ENCODE results near the gene CCDC186.
A peak's percentile ranks its signal among the peaks of the same experiment; 100 is the strongest.
"Not testable (repeated sequence)": the region's sequence is repeated elsewhere in the genome, so short reads cannot be mapped to it uniquely, and the experiment has no call there.

The CCDC186 gene

DNA sequence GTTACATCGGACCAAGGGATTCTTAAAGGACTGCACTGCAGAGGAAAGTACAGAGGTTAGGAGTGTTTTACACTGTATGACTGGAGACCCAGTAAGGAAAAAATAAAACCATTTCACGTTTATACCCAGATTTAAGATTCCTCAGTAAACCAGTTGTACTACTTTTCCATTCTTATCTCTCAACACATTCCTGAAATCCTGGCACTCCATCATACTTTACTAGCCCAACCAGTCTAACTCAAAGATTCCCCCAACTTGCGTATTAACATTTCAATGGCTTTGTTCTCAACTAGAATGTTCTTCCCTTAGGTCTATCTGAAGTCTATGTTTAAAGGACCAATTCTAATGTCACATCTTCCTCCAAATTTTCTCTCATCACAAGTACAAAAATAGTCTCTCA is 8.0 kb downstream of the CCDC186 start:
- FAIRE-seq, result peak; percentile 27
- no peak for TF ChIP-seq POLR2A (IDR thresholded peaks at IDR 0.05; ENCODE audit: low read depth, low read length)

DNA sequence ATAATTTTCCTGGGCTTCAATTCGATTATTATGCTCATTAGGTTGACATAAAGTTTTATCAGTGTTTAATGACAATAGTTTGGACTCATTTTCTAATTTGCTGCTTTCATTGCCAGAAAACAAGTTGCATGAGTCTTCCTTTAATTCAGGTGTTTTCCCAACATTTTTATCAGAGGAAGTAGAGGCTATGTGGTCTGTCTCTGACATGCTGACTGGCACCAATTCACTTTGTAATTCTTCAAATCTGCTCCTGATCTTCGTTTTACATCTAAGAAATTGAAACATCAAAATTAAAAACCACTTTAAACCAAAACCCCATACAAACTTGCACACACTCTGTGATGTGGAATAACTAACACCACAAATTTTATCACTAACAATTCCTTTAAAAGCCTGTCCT is 10.9 kb downstream of the CCDC186 start:
- TF ChIP-seq POLR2A (IDR thresholded peaks at IDR 0.05; ENCODE audit: low read depth, low read length), result no peak
- DNase-seq (ENCODE audit: insufficient read length, low spot score) (no peak), FAIRE-seq (no peak)

More for the DNA sequence above, 8.0 kb downstream of the CCDC186 start:
- no peak for DNase-seq (ENCODE audit: insufficient read length, low spot score)

DNA sequence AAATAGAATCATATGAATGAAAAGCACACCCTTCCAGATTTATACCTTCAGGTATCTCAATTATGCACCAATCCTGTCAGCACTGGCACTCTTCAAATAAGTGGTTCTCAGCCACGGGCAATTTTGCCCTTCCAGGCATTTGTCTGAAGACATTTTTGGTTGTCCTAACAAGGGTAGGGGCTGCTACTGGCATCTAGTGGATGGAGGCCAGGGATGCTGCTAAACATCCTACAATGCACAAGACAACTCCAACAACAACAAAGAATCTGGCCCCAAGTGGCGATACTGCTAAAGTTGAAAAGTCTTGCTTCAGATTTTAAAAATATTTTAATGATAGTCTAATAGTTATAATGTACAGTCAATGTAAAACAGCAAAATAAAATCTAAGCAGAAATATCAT is 16.1 kb downstream of the CCDC186 start:
- no peak for DNase-seq (ENCODE audit: insufficient read length, low spot score)
- no peak for FAIRE-seq
- TF ChIP-seq POLR2A (IDR thresholded peaks at IDR 0.05; ENCODE audit: low read depth, low read length), result no peak

DNA sequence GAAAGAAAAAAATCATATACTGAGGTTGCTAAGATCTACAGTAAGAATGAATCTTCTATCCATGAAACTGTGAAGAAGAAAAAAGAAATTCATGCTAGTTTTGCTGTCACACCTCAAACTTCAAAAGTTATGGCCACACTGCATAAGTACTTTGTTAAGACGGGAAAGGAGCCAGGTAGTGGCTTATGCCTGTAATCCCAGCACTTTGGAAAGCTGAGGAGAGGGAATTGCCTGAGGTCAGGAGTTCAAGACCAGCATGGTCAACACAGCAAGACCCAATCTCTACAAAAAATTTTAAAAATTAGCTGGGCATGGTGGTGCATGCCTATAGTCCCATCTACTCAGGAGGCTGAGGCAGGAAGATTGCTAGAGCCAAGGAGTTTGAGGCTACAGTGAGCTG is 22.1 kb downstream of the CCDC186 start:
- DNase-seq (ENCODE audit: insufficient read length, low spot score), result no peak
- no peak for TF ChIP-seq POLR2A (IDR thresholded peaks at IDR 0.05; ENCODE audit: low read depth, low read length)
- no peak for FAIRE-seq

DNA sequence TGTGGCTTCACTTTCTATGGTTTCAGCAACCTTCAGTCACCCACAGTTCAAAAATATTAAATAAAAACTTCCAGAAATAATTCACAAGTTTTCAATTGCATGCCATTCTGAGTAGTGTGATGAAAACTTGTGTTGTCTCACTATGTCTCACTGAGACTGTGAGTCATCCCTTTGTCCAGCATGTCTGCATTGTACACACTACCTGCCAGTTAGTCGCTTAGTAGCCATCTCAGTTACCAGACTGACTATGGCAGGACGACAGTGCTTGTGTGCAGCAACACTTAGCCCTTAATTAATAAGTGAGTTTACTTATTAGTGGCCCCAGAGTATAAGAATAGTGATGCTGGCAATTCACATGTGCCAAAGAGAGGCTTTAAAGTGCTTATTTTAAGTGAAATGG is 22.5 kb downstream of the CCDC186 start:
- FAIRE-seq (peak; percentile 99), DNase-seq (ENCODE audit: insufficient read length, low spot score) (peak; percentile 38)
- TF ChIP-seq POLR2A (IDR thresholded peaks at IDR 0.05; ENCODE audit: low read depth, low read length), result no peak

GRCh38 chr10:114149476-114149875 is 24.5 kb downstream of the CCDC186 start:
- DNase-seq (ENCODE audit: insufficient read length, low spot score); FAIRE-seq: not testable (repeated sequence)

- no peak for TF ChIP-seq POLR2A (IDR thresholded peaks at IDR 0.05; ENCODE audit: low read depth, low read length)
- DNase-seq (ENCODE audit: insufficient read length, low spot score) (no peak), FAIRE-seq (no peak)
Observed at GRCh38 chr10:114143160-114143559, 30.8 kb downstream of the CCDC186 start.

GRCh38 chr10:114142018-114142417 is 32.0 kb downstream of the CCDC186 start:
- FAIRE-seq, result no peak
- DNase-seq (ENCODE audit: insufficient read length, low spot score), result no peak
- TF ChIP-seq POLR2A (IDR thresholded peaks at IDR 0.05; ENCODE audit: low read depth, low read length), result no peak

- FAIRE-seq; DNase-seq (ENCODE audit: insufficient read length, low spot score): not testable (repeated sequence)
Observed at GRCh38 chr10:114140827-114141226, 33.2 kb downstream of the CCDC186 start.

- TF ChIP-seq POLR2A (IDR thresholded peaks at IDR 0.05; ENCODE audit: low read depth, low read length), result no peak
- FAIRE-seq (no peak), DNase-seq (ENCODE audit: insufficient read length, low spot score) (no peak)
Observed at GRCh38 chr10:114140036-114140435, 34.0 kb downstream of the CCDC186 start.

- FAIRE-seq (no peak), DNase-seq (ENCODE audit: insufficient read length, low spot score) (no peak)
- TF ChIP-seq POLR2A (IDR thresholded peaks at IDR 0.05; ENCODE audit: low read depth, low read length), result no peak
Observed at GRCh38 chr10:114138581-114138980, 35.4 kb downstream of the CCDC186 start.

DNA sequence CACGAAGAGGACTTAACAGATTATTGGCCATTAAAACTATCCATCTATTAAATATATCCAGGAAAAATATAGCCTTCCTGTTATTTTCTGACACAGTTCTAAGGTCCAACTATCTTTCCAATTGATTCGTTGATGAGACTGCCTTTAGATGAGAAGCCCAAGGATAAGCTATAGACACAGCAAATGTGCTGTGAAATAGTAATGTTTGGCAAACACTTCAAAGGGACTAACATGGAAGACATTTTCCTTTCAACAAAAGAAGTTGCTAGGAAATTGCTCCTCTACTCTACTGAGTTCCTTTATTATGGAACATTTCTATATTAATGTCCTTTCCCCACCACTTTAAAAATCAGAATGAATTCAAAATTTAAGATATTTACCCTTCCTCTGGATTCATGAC is 38.5 kb downstream of the CCDC186 start:
- no peak for FAIRE-seq
- no peak for TF ChIP-seq POLR2A (IDR thresholded peaks at IDR 0.05; ENCODE audit: low read depth, low read length)
- no peak for DNase-seq (ENCODE audit: insufficient read length, low spot score)

GRCh38 chr10:114131094-114131493 is 42.9 kb downstream of the CCDC186 start:
- TF ChIP-seq POLR2A (IDR thresholded peaks at IDR 0.05; ENCODE audit: low read depth, low read length), result no peak
- DNase-seq (ENCODE audit: insufficient read length, low spot score) (no peak), FAIRE-seq (no peak)

GRCh38 chr10:114121031-114121430 is 53.0 kb downstream of the CCDC186 start:
- DNase-seq (ENCODE audit: insufficient read length, low spot score) (no peak), FAIRE-seq (no peak)
- no peak for TF ChIP-seq POLR2A (IDR thresholded peaks at IDR 0.05; ENCODE audit: low read depth, low read length)

GRCh38 chr10:114118514-114118913 is 55.5 kb downstream of the CCDC186 start:
- no peak for DNase-seq (ENCODE audit: insufficient read length, low spot score)
- no peak for FAIRE-seq
- TF ChIP-seq POLR2A (IDR thresholded peaks at IDR 0.05; ENCODE audit: low read depth, low read length), result no peak

DNA sequence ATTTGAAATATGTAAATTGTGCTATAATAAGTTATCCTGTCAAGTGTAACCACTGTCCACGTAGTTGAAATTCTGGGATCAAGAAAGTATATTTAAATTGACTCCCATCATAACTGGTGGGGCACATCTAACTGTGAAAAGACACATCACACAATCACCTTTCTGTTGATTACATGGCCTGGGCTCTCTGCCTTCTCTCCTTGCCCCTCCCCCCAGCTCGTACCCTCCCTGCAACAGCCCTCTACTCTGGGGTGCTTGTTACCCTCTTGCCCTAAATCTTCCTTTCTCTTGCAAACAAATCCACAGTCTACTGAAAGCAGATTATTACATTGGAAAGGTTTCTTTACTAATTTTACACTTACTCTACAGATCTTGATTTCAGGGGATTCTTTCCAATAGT is 56.3 kb downstream of the CCDC186 start:
- TF ChIP-seq POLR2A (IDR thresholded peaks at IDR 0.05; ENCODE audit: low read depth, low read length), result no peak
- FAIRE-seq (no peak), DNase-seq (ENCODE audit: insufficient read length, low spot score) (no peak)

Measured in H54 (cell line).